ENCODE measurements around the gene LGALS3.

LGALS3 gene

DNA sequence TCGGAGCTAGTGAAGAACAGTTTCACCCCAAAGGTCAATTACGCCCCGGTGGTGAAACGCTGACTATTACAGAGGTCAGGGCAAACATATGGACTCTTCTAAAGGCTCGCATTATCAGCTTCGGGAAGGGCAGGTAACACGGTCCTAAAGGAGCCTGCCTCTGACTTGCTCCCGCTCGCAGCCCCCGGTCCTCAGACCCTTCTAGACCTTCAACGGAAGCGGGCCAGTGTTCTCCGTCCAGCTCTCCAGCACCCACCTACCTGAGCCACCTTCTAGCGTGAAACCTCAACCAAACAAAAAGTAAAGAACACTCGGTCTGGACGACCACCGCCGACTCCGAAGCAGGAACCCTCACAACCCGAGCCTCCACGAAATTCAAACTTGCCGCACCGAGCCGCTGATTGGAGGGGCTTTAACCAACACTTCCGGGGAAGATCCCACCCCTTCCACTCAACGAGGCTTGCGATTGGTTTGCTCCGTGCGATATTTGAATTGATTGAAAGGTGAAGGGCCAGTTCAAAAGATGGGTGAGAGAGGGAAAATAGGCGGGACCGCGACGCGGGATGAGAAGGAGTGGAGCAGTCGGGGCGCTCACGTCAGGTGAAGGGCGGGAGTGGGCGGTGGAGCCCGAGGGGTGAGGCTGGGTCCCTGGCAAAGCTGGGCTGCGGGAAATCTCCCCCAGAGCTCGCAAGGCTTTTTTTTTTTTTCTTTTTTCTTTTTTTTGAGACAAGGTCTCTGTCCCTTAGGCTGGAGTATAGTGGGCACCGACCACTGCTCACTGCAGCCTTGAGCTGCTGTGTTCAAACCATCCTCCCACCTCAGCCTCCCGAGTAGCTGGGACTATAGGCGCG lies 62.4 kb downstream of the LGALS3 start, which contains the start of gene DLGAP5 (continued):
- TF ChIP-seq, protein P1, sequence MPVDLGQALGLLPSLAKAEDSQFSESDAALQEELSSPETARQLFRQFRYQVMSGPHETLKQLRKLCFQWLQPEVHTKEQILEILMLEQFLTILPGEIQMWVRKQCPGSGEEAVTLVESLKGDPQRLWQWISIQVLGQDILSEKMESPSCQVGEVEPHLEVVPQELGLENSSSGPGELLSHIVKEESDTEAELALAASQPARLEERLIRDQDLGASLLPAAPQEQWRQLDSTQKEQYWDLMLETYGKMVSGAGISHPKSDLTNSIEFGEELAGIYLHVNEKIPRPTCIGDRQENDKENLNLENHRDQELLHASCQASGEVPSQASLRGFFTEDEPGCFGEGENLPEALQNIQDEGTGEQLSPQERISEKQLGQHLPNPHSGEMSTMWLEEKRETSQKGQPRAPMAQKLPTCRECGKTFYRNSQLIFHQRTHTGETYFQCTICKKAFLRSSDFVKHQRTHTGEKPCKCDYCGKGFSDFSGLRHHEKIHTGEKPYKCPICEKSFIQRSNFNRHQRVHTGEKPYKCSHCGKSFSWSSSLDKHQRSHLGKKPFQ (tag by site-specific recombination; IDR thresholded peaks at IDR 0.05): no peak
- TF ChIP-seq ZBTB48 (tag by site-specific recombination; IDR thresholded peaks at IDR 0.05): peak; percentile 93
- peak; percentile 77 for TF ChIP-seq KLF1 (tag by site-specific recombination; IDR thresholded peaks at IDR 0.05)
- no peak for TF ChIP-seq ZNF24 (tag by site-specific recombination; IDR thresholded peaks at IDR 0.05)
- TF ChIP-seq YY1 (tag by site-specific recombination; IDR thresholded peaks at IDR 0.05): no peak
- TF ChIP-seq, protein P2, sequence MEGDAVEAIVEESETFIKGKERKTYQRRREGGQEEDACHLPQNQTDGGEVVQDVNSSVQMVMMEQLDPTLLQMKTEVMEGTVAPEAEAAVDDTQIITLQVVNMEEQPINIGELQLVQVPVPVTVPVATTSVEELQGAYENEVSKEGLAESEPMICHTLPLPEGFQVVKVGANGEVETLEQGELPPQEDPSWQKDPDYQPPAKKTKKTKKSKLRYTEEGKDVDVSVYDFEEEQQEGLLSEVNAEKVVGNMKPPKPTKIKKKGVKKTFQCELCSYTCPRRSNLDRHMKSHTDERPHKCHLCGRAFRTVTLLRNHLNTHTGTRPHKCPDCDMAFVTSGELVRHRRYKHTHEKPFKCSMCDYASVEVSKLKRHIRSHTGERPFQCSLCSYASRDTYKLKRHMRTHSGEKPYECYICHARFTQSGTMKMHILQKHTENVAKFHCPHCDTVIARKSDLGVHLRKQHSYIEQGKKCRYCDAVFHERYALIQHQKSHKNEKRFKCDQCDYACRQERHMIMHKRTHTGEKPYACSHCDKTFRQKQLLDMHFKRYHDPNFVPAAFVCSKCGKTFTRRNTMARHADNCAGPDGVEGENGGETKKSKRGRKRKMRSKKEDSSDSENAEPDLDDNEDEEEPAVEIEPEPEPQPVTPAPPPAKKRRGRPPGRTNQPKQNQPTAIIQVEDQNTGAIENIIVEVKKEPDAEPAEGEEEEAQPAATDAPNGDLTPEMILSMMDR (tag by site-specific recombination; IDR thresholded peaks at IDR 0.05): no peak
- TF ChIP-seq ZNF561 (tag by site-specific recombination; IDR thresholded peaks at IDR 0.05; ENCODE audit: borderline replicate concordance): no peak
- no peak for TF ChIP-seq ZNF530 (tag by site-specific recombination; IDR thresholded peaks at IDR 0.05; ENCODE audit: low read depth)
- TF ChIP-seq ZFP37 (tag by site-specific recombination; IDR thresholded peaks at IDR 0.05): no peak
- TF ChIP-seq MZF1 (tag by site-specific recombination; IDR thresholded peaks at IDR 0.05; ENCODE audit: borderline replicate concordance): no peak
- TF ChIP-seq ZBTB1 (tag by site-specific recombination; IDR thresholded peaks at IDR 0.05): 0 out of 2 replicates have a peak, but pooled peaks have one; percentile 47
- no peak for TF ChIP-seq ZNF776 (tag by site-specific recombination; IDR thresholded peaks at IDR 0.05; ENCODE audit: borderline replicate concordance)
- TF ChIP-seq YY2 (tag by site-specific recombination; IDR thresholded peaks at IDR 0.05): no peak
- TF ChIP-seq, protein P3, sequence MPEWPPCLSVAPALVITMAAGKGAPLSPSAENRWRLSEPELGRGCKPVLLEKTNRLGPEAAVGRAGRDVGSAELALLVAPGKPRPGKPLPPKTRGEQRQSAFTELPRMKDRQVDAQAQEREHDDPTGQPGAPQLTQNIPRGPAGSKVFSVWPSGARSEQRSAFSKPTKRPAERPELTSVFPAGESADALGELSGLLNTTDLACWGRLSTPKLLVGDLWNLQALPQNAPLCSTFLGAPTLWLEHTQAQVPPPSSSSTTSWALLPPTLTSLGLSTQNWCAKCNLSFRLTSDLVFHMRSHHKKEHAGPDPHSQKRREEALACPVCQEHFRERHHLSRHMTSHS (tag by site-specific recombination; IDR thresholded peaks at IDR 0.05): no peak
- no peak for TF ChIP-seq OSR2 (tag by site-specific recombination; IDR thresholded peaks at IDR 0.05)
- TF ChIP-seq ZNF747 (tag by site-specific recombination; IDR thresholded peaks at IDR 0.05): no peak
- TF ChIP-seq ZNF510 (tag by site-specific recombination; IDR thresholded peaks at IDR 0.05; ENCODE audit: insufficient replicate concordance): no peak
- TF ChIP-seq ZNF10 (tag by site-specific recombination; IDR thresholded peaks at IDR 0.05): peak; percentile 85; the same call in 1 of the 2 replicates
- TF ChIP-seq SP3 (tag by site-specific recombination; IDR thresholded peaks at IDR 0.05): peak; percentile 87
- TF ChIP-seq ZNF768 (tag by site-specific recombination; IDR thresholded peaks at IDR 0.05): no peak
- 0 out of 2 replicates have a peak, but pooled peaks have one; percentile 13 for TF ChIP-seq ZNF843 (tag by site-specific recombination; IDR thresholded peaks at IDR 0.05)
- TF ChIP-seq ZFHX2 (tag by site-specific recombination; conservative IDR thresholded peaks at IDR 0.05): peak; percentile 86
- no peak for TF ChIP-seq ZNF146 (tag by site-specific recombination; IDR thresholded peaks at IDR 0.05)
- TF ChIP-seq ZFP69B (tag by site-specific recombination; IDR thresholded peaks at IDR 0.05): no peak
- no peak for TF ChIP-seq ZNF660 (tag by site-specific recombination; IDR thresholded peaks at IDR 0.05)
- TF ChIP-seq, protein P4, sequence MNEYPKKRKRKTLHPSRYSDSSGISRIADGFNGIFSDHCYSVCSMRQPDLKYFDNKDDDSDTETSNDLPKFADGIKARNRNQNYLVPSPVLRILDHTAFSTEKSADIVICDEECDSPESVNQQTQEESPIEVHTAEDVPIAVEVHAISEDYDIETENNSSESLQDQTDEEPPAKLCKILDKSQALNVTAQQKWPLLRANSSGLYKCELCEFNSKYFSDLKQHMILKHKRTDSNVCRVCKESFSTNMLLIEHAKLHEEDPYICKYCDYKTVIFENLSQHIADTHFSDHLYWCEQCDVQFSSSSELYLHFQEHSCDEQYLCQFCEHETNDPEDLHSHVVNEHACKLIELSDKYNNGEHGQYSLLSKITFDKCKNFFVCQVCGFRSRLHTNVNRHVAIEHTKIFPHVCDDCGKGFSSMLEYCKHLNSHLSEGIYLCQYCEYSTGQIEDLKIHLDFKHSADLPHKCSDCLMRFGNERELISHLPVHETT (tag by site-specific recombination; IDR thresholded peaks at IDR 0.05): peak; percentile 51; the same call in 1 of the 2 replicates
- TF ChIP-seq, protein P5, sequence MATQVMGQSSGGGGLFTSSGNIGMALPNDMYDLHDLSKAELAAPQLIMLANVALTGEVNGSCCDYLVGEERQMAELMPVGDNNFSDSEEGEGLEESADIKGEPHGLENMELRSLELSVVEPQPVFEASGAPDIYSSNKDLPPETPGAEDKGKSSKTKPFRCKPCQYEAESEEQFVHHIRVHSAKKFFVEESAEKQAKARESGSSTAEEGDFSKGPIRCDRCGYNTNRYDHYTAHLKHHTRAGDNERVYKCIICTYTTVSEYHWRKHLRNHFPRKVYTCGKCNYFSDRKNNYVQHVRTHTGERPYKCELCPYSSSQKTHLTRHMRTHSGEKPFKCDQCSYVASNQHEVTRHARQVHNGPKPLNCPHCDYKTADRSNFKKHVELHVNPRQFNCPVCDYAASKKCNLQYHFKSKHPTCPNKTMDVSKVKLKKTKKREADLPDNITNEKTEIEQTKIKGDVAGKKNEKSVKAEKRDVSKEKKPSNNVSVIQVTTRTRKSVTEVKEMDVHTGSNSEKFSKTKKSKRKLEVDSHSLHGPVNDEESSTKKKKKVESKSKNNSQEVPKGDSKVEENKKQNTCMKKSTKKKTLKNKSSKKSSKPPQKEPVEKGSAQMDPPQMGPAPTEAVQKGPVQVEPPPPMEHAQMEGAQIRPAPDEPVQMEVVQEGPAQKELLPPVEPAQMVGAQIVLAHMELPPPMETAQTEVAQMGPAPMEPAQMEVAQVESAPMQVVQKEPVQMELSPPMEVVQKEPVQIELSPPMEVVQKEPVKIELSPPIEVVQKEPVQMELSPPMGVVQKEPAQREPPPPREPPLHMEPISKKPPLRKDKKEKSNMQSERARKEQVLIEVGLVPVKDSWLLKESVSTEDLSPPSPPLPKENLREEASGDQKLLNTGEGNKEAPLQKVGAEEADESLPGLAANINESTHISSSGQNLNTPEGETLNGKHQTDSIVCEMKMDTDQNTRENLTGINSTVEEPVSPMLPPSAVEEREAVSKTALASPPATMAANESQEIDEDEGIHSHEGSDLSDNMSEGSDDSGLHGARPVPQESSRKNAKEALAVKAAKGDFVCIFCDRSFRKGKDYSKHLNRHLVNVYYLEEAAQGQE (tag by site-specific recombination; IDR thresholded peaks at IDR 0.05): no peak
- TF ChIP-seq ZNF610 (tag by site-specific recombination; IDR thresholded peaks at IDR 0.05; ENCODE audit: borderline replicate concordance): 0 out of 2 replicates have a peak, but pooled peaks have one; percentile 34
- TF ChIP-seq ZNF202 (tag by site-specific recombination; IDR thresholded peaks at IDR 0.05; ENCODE audit: borderline replicate concordance): no peak
- no peak for TF ChIP-seq ZNF311 (tag by site-specific recombination; IDR thresholded peaks at IDR 0.05; ENCODE audit: borderline replicate concordance)
- TF ChIP-seq ZNF248 (tag by site-specific recombination; IDR thresholded peaks at IDR 0.05): no peak

All from HEK293 (cell line).